Activated gamma-delta T cell (primary cell): ENCODE measurements around the gene FASLG.
"Not testable (repeated sequence)": the region's sequence is repeated elsewhere in the genome, so short reads cannot be mapped to it uniquely, and the experiment has no call there.

Source experiments
- DNase-seq: peaks from one replicate; lab custom pipeline; 2025; lab: John Stamatoyannopoulos, UW

The FASLG gene

DNA sequence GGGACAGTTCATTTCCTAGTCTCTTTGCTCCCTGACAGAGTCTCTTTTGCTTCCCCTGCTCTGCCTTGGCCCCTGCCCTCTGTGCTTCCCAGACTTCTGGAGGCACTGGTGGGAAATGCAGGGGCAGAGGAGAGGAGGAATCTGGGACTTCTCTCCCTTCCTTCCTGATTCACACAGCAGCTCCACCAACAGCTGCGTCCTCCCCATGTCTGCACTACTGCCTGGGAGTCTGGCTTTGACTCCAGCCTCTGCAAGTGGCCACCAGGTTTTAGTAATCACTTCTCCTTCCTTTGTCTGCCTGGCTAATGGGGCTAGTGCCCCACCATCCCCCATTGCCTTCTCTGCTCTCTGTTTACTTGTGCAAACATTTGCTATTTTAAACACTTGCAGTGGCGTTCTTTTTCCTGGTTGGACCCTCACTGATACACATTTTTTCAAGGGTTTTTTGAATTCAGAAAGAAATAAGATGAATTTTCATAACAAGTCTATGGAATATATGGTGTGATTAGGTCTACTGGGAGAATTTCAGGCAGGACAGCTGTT, 21.9 kb downstream of the FASLG start:
- DNase-seq: no peak

DNA sequence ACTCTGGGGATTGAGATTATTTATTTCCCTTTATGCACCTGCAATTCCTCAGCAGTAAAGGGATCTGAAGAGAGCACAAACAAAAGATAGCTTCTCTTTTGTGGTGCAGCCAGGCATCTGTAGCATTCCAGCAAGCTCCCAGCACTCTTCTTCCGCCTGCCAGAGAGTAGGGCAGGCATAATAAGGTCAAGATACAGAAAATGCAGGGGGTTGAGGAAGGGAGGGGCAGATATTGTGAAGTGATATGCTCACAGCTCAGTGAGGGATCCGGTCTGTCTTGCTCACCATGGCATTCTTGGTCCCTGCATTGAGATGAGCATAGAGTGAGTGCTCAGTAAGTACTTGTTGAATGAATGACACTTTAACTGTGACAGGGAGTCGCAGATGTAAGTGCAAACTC, 23.9 kb downstream of the FASLG start:
- DNase-seq: no peak

DNA sequence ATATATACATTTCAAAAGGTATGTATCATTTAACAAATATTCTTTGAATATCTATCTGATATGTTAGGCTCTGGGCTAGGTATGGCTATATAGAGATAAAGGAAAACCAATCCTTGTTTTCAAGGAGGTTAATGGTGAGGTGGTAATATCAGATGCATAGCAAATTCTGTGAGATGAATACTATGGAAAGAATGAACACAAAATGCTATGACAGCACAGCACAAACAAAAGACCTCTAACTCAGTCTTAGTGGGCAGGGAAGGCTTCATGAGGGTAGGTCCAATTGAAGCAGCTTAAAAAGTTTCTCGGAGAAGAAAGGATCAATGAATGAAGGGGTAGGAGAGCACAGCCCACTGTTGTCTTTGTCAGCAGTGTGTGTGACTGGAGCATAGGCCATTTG, 27.2 kb downstream of the FASLG start:
- DNase-seq: no peak

DNA sequence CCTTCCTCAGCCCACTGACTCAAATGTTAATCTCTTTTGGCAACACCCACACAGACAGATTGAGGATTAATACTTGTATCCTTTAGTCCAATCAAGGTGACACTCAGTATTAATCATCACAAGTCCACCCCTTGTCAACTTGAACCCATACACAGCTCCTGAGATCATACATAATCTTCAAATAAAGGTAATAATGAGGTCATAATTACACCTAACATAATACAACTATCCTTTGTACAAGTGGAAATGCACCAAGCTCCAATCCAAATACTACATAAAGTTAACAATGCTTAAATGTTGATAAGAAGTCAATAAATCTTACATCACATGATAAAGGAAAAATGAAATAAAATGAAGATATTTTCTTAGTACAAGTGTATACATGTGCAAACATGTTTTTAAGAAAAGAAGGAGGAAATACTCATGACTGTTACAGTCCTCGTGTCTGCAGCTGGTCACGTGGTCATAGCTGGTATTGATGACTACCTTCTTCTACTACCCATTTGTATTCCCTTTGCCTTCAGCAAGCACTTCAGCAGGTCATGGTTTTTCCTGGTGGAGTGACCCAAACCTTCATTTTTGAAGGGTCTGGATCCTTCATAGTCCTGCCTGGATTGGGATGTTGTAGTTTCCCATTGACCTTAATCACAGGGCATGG, 29.7 kb downstream of the FASLG start:
- not testable (repeated sequence) for DNase-seq

DNA sequence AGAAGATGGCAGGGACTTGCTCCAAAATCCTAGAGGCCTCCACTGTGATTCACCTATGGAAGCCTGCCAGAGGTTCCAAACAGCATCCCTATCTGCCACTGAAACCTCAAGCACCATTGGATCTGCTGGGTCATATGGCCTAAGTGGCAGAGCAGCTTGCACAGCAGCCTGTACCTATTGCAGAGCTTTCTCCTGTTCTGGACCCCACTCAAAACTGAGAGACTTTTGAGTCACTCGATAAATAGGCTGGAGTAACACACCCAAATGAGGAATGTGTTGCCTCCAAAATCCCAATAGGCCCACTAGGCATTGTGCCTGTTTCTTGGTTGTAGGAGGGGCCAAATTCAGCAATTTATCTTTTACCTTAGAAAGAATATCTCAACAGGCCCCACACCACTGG, 32.0 kb downstream of the FASLG start:
- not testable (repeated sequence) for DNase-seq

DNA sequence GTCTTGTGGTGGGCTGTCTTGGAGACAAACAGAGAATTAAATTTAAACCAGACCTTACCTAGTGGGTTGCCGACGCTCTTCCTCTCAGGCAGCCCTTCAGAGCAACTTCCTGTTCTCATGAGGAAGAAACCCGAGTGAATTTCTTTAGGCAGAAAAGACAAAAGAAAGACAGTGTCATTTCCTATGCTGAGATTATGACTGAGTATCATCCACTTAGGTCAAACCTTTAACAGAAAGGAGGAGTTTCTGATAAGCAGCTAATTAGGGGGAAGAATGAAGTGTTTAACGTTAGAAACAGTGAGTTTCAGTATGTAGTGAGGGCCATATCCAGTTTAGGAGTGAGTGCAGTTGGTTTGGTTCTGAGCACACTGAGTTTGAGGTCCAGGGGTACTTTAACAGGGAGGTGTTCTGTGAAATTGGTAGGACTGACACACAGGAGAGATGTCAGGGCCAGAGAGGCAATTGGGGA, 38.7 kb downstream of the FASLG start:
- DNase-seq: no peak

DNA sequence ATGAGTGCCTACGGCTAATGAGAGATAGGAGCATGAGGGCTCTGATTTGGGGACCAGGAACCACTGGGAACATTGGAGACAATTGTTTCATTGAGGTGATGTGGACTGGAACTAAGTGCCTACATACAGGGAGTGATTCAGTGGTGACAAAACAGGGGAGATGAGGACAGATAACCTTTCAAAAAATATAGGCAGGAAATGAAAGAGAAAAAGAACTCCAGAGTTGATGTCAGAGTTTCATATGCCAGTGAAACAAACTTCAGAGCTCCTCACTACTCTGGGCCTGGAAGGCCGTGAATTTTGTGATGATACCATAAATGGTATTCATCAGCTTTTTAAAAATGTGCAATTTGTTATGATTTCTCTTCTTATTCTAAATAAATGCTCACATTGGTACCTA, 39.3 kb downstream of the FASLG start:
- DNase-seq: no peak

DNA sequence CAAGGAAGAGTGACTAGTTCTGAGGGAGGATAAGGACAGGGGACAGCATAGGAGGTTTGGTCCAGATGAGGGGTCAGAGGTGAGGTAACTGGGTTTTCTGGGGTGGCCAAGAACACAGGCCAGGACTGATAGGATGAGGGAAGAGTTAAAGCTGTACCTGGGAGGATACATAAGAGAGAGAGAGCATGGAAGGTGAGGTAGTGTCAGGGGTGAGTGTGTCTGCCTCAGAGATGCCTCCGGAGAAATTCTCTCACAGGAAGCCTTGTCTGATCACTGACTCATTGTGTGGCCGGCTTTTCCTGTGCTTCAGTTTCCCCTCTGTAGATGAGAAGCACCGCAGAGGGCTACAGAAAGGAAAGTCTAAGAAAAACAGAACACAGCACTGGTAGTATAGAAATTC, 40.2 kb downstream of the FASLG start:
- DNase-seq: no peak

DNA sequence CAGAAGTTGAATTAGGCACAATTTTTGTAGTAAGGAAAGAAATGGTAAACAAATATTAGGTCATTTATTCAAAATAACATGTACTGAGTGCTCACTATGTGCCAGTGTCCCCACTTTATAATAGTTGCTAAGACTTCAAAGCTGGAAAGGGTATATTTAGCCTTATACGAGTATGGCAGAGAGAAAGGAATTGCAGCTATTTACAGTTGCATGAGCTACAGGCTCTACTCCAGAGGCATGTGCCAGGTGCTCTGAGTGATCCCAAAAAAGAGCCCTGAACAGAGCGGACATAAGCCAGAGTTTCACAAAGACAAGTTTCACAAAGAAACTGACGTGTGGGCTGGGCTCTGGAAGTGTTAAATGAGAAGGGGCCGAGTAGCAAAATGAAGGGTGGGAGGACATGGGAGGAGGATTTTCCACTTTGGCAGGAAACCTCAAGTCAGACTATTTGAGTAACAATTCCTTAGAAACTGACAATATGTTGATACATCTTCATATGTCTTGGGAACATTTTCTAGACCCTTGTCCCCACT, 40.9 kb downstream of the FASLG start:
- DNase-seq: no peak

DNA sequence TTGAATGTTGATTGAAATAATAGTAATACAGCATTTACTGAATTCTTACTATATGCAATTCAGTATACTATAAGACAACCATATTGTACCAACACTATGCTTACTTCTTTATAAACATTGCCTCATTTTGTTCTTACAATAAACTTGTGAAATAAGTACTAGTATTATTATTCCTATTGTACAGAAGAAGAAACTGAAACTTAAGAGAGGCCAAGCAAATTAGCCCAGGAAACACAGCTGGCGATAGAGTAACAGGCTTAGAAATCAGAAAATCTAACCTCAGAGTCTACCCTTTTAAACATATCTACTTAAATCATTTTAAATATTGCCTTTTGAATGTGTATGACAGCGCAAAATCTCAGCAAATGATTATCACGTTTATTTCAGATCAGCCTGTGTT, 41.7 kb downstream of the FASLG start:
- no peak for DNase-seq

DNA sequence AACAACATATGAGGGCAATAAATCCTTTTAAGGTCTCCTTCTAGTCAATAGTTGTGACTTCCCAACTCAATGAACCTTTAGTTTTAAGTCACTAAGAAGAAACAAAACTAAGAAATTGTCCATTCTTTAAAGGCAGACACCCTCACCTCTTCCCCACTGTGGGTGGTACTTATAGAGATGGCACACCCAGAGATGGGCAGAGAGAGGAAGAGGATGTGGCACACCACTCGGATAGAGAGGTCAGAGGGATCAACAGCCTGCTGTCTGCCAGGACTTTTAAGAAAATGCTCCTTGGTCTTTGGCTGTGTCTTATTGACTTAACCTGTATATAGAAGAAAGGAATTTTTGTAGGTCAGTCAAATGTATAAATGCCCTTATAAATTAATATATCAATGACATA, 45.1 kb downstream of the FASLG start:
- no peak for DNase-seq

DNA sequence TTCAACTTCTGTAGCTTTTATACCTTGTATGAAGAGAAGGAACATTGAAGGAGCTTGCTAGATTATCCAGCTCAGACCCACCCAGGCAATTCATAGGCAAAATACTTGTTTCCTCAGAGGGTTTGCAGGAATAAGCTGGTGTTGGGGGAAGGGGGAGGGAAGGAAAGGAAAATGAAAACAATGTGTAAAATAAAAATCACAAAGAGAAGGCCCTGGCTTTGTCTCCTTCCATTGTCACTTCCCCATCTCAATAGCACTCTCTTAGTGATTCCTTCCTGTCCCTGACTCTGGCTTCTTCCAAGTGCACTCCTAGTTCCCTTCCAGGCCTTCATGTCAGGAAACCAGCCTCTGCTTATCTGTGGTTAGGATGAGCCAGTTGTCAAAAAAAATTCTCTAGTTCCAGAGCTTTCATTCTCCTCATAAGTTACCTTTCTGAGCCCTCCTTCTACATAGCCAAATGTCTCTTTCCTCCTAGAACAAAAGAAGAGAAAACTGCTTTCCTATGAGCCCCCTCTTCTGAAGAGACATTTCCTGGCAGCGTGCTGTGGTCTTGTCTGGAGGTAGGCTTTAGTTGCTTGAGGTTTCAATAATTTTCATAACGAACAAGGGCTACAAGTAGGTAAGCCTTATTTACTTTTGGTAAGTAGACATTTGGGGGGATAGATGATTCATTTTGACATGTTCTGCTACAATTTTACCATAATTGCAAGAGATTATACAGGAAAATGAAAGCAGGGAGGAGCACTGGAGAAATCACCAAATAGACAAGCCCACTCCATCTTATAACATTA, 45.7 kb downstream of the FASLG start:
- no peak for DNase-seq

DNA sequence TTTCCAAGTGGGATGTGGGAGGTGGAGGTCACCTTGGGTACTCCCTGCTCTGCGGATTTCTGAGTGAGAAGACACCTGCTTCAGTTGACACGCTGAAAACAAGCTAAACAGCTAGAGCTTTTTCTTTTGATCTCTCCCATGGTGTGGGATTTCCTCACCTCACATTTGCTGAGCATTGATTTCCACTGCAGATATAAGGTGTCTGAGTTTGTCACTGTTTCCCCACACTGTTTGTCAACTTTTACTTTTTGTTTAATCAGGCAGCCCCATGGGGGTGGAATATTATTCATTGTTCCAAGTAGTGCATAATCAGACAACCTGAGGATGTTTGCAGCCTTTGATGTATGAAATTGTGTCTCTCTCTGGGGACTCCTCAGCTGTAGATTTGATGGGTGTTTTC, 49.5 kb downstream of the FASLG start:
- no peak for DNase-seq

DNA sequence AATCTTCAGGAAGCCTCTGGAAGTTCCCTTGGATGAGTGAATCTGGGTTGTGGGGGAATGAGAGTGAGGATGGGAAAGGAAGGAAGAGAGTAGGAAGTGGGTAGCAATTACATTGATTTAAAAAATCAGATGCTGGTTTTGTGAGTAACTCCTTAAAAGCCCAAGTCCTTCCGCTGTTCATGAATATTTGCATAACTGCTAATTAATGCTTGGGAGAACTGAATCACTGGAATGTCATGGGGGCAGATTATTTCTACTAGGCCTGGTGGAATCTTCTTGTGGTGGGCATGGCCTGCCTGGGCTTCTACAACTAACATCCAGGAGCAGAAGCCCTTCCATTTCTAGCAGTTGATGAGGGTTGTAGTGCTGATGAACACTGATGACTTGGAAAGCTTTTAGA, 52.7 kb downstream of the FASLG start:
- no peak for DNase-seq

DNA sequence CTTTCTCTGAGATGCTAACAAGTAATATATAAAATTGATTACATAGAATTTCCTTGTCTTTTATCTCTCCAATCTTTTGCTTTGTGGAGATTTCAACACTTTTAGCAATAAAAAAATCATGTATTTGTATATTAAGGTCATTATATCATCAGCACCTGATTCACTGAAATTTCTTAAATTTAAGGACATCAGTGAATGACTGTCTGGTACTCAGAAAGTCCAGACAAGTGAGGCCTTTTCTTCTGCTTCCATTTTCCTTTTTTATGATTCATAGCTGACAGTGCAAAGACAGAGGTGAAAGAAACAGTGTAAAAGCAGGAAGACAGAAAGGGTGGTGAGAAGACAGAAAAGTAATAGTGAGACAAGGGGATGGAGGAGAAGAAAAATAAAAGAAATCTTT, 54.6 kb downstream of the FASLG start:
- no peak for DNase-seq
